MM.1S (cell line): ENCODE data around the gene CDKL1.

Experiments used
- DNase-seq: peaks from one replicate; pipeline ENCODE4 v3.0.0-alpha.2; 2015
- H2AFZ ChIP-seq: fragments of 300-600 bp; sonication (generic); 2 replicates; pipeline ENCODE4 v1.6.0; 2016; ENCODE audit warnings: antibody characterized with exemption, low read length
- H3F3A ChIP-seq: fragments of 300-600 bp; sonication (generic); 2 replicates; pipeline ENCODE4 v1.6.1; 2016; ENCODE audit warnings: mild to moderate bottlenecking, antibody characterized with exemption, low read length, moderate library complexity, mixed read lengths; ENCODE audit not compliant: insufficient read depth
- H3K27ac ChIP-seq: fragments of 300-600 bp; sonication (generic); 2 replicates; pipeline ENCODE4 v1.5.1; 2016; ENCODE audit warnings: mild to moderate bottlenecking, low read length
- H3K27me3 ChIP-seq: fragments of 300-600 bp; sonication (generic); replicated peaks from 2 replicates; pipeline ENCODE4 v1.6.0; 2016; ENCODE audit warnings: low read length; ENCODE audit not compliant: insufficient read depth
- H3K36me3 ChIP-seq: fragments of 300-600 bp; sonication (generic); replicated peaks from 2 replicates; pipeline ENCODE4 v1.6.1; 2016; ENCODE audit warnings: mild to moderate bottlenecking, low read length, mixed read lengths; ENCODE audit not compliant: insufficient read depth
- H3K4me1 ChIP-seq: fragments of 300-600 bp; sonication (generic); 2 replicates; pipeline ENCODE4 v1.6.1; 2016; ENCODE audit warnings: low read length, mixed read lengths
- H3K4me2 ChIP-seq: fragments of 300-600 bp; sonication (generic); 2 replicates; pipeline ENCODE4 v1.6.0; 2016; ENCODE audit warnings: low read depth, low read length
- H3K4me3 ChIP-seq: fragments of 300-600 bp; sonication (generic); 2 replicates; pipeline ENCODE4 v1.5.1; 2016; ENCODE audit warnings: low read length, mixed read lengths
- H3K79me2 ChIP-seq: fragments of 300-600 bp; sonication (generic); 2 replicates; pipeline ENCODE4 v1.6.1; 2016; ENCODE audit warnings: mixed run types, low read length, mixed read lengths
- H3K9ac ChIP-seq: fragments of 300-600 bp; sonication (generic); 2 replicates; pipeline ENCODE4 v1.6.1; 2016; ENCODE audit warnings: low read length, mixed read lengths
- H3K9me2 ChIP-seq: fragments of 300-600 bp; sonication (generic); replicated peaks from 2 replicates; pipeline ENCODE4 v1.6.1; 2016; ENCODE audit warnings: mild to moderate bottlenecking, low read length, mixed read lengths; ENCODE audit not compliant: insufficient read depth
- H3K9me3 ChIP-seq: fragments of 300-600 bp; sonication (generic); replicated peaks from 2 replicates; pipeline ENCODE4 v1.6.1; 2016; ENCODE audit warnings: mild to moderate bottlenecking, low read length, mixed read lengths; ENCODE audit not compliant: insufficient read depth
- H4K20me1 ChIP-seq: fragments of 300-600 bp; sonication (generic); 2 replicates; pipeline ENCODE4 v1.6.1; 2016; ENCODE audit warnings: mild to moderate bottlenecking, low read length, moderate library complexity, mixed read lengths; ENCODE audit not compliant: insufficient read depth
- CTCF ChIP-seq: fragments of 300-600 bp; sonication (generic); IDR thresholded peaks from 2 replicates; pipeline ENCODE4 v1.5.1; 2016; ENCODE audit warnings: antibody characterized with exemption, low read length, mixed read lengths
- EZH2 ChIP-seq: fragments of 300-600 bp; sonication (generic); optimal IDR thresholded peaks from 2 replicates; pipeline ENCODE3; 2017; ENCODE audit warnings: low read depth, mild to moderate bottlenecking, antibody characterized with exemption, low read length, mixed read lengths
- EZH2phosphoT487 ChIP-seq: fragments of 300-600 bp; sonication (generic); IDR thresholded peaks from 2 replicates; pipeline ENCODE4 v1.6.1; 2018; ENCODE audit warnings: antibody characterized with exemption, low read length

The CDKL1 gene

GRCh38 chr14:50398189-50398580 lies 1.5 kb upstream of the CDKL1 start:
- Histone ChIP-seq H3K27ac (no peak overlapping the region), H3F3A (no peaks in the 10 kb centered on the region), H3K79me2 (no peaks in the 10 kb centered on the region), H3K36me3 (no peaks in the 10 kb centered on the region), H3K9ac (no peak overlapping the region), H3K4me2 (no peak overlapping the region), H2AFZ (no peak overlapping the region), H3K4me1 (no peaks in the 10 kb centered on the region), H4K20me1 (no peaks in the 10 kb centered on the region), H3K4me3 (no peak overlapping the region), H3K27me3 (no peaks in the 10 kb centered on the region), H3K9me3 (no peaks in the 10 kb centered on the region), H3K9me2 (no peaks in the 10 kb centered on the region)
- TF ChIP-seq EZH2phosphoT487 (no peak), EZH2 (no peak), CTCF (no peak)
- DNase-seq = no peak

- Histone ChIP-seq H3K27ac (no peak overlapping the region), H4K20me1 (no peaks in the 10 kb centered on the region)
- DNase-seq = no peak
These were observed 908 bp upstream of the CDKL1 start for GRCh38 chr14:50397390-50398188.

GRCh38 chr14:50395448-50395847 lies 1.2 kb downstream of the CDKL1 start:
- Histone ChIP-seq H3K79me2 (no peaks in the 10 kb centered on the region), H3K36me3 (no peaks in the 10 kb centered on the region), H3K9ac (no peak overlapping the region), H4K20me1 (no peaks in the 10 kb centered on the region), H3K27ac (no peak overlapping the region), H2AFZ (no peak overlapping the region), H3F3A (no peaks in the 10 kb centered on the region), H3K27me3 (no peaks in the 10 kb centered on the region), H3K4me3 (no peak overlapping the region), H3K9me2 (no peaks in the 10 kb centered on the region), H3K4me2 (no peak overlapping the region), H3K9me3 (no peaks in the 10 kb centered on the region), H3K4me1 (no peaks in the 10 kb centered on the region)
- no peak for DNase-seq
- no peak for TF ChIP-seq EZH2
- TF ChIP-seq CTCF = no peak
- TF ChIP-seq EZH2phosphoT487 = no peak

More at GRCh38 chr14:50397390-50398188, 908 bp upstream of the CDKL1 start:
- H3F3A ChIP-seq = no peaks in the 10 kb centered on the region
- TF ChIP-seq CTCF (no peak), EZH2 (no peak), EZH2phosphoT487 (no peak)
- no peaks in the 10 kb centered on the region for H3K9me3 ChIP-seq
- H3K9me2 ChIP-seq = no peaks in the 10 kb centered on the region
- no peaks in the 10 kb centered on the region for H3K36me3 ChIP-seq
- H2AFZ ChIP-seq = no peak overlapping the region
- no peaks in the 10 kb centered on the region for H3K4me1 ChIP-seq
- H3K4me3 ChIP-seq = no peak overlapping the region
- H3K79me2 ChIP-seq = no peaks in the 10 kb centered on the region
- H3K9ac ChIP-seq = no peak overlapping the region
- no peaks in the 10 kb centered on the region for H3K27me3 ChIP-seq
- H3K4me2 ChIP-seq = no peak overlapping the region
